H1 (cell line): Measurements from ENCODE around the gene BMAL2. TPM values are rescaled to one million over a fixed set of nuclear protein-coding genes. Genes with fewer than 3 reads are reported as not detected.

ENCODE experiments used
- KDM4A ChIP-seq: IDR thresholded peaks from one replicate; pipeline ENCODE4 v1.7.1; 2012; ENCODE audit warnings: low read depth, mild to moderate bottlenecking, moderate library complexity, low read length, inconsistent platforms; ENCODE audit not compliant: severe bottlenecking
- polyA plus RNA-seq, 7 experiments: library from polyadenylated mRNA; depleted of rRNA in 3 of 7; stranded (reverse) in 5 of 7; unstranded in 2 of 7; fragments of >200 nt in 5 of 7; fragments of 200-250 nt in 2 of 7; gene quantifications; 1 replicate in 5 of 7; 2 replicates in 1 of 7; 4 replicates in 1 of 7; pipeline versions ENCODE4 v1.2.1 to v1.2.3, GENCODE V29; 2011 to 2013; ENCODE audit warnings: missing spikeins in 2 of 7, mixed read lengths in 2 of 7
- total RNA-seq: library from RNA; stranded (reverse); fragmentation: NEBNext Ultra II Directional; extraction: Animal tissue kit (Norgen Biotek cat#: 25700); gene quantifications from 2 replicates; pipeline ENCODE4 v1.2.1, GENCODE V29; 2021

The BMAL2 gene
- total and polyA plus RNA-seq, 2 of the 8 experiments (the other 6 are each of a cell fraction or from before 2014, with no cell fraction given) = 3.2 to 20.6 TPM

GRCh38 chr12:27338473-27338872, 5.8 kb downstream of the BMAL2 start (continued):
- no peak for TF ChIP-seq KDM4A
- TF ChIP-seq, all 59 proteins: peak for 0
